Measurements from ENCODE around the gene DDX19B.

DNA sequence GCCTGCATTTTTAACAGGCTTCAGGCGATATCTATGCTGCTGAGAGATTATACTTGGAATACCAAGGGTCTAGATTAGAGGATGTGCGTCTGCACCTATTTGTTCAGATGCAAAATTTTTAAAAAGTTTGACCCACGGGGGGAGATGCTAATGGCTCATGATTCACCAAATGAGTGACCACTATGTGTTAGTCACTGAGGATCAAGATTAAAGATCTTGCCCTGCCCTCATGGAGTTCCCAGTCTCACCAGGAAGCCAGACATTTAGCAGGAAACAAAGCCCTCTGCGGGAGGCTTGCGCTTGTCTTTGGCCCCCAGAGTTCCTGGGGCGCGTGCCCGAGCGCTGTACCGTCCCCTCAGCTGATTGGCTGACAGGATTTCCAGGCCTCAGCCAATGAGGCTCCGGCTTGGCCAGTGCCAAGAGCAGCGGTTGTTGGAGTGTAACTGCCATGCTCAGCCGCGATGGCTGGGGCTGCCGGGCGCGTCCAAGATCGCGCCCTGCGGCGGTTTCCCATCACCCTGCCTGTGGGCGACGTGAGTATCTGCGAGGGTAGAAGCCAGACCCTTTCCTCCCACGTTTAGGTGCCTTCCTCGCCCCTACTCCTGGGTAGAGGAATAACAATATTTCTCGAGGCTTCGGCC is 4.5 kb upstream of the DDX19B start:
- TF ChIP-seq, protein P1, sequence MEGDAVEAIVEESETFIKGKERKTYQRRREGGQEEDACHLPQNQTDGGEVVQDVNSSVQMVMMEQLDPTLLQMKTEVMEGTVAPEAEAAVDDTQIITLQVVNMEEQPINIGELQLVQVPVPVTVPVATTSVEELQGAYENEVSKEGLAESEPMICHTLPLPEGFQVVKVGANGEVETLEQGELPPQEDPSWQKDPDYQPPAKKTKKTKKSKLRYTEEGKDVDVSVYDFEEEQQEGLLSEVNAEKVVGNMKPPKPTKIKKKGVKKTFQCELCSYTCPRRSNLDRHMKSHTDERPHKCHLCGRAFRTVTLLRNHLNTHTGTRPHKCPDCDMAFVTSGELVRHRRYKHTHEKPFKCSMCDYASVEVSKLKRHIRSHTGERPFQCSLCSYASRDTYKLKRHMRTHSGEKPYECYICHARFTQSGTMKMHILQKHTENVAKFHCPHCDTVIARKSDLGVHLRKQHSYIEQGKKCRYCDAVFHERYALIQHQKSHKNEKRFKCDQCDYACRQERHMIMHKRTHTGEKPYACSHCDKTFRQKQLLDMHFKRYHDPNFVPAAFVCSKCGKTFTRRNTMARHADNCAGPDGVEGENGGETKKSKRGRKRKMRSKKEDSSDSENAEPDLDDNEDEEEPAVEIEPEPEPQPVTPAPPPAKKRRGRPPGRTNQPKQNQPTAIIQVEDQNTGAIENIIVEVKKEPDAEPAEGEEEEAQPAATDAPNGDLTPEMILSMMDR (tag by site-specific recombination; IDR thresholded peaks at IDR 0.05), result no peak
- TF ChIP-seq ZNF830 (tag by site-specific recombination; IDR thresholded peaks at IDR 0.05; ENCODE audit: low read depth) (no peak), HOXA7 (CRISPR knock-in tag; IDR thresholded peaks at IDR 0.05; ENCODE audit: borderline replicate concordance) (no peak), ZFP3 (tag by site-specific recombination; IDR thresholded peaks at IDR 0.05; ENCODE audit: low read depth) (no peak), ZNF239 (tag by site-specific recombination; IDR thresholded peaks at IDR 0.05) (no peak), ZNF157 (tag by site-specific recombination; IDR thresholded peaks at IDR 0.05) (no peak), IKZF3 (tag by site-specific recombination; IDR thresholded peaks at IDR 0.05) (no peak), ZNF23 (tag by site-specific recombination; IDR thresholded peaks at IDR 0.05; ENCODE audit: borderline replicate concordance) (no peak)
- TF ChIP-seq, protein P2, sequence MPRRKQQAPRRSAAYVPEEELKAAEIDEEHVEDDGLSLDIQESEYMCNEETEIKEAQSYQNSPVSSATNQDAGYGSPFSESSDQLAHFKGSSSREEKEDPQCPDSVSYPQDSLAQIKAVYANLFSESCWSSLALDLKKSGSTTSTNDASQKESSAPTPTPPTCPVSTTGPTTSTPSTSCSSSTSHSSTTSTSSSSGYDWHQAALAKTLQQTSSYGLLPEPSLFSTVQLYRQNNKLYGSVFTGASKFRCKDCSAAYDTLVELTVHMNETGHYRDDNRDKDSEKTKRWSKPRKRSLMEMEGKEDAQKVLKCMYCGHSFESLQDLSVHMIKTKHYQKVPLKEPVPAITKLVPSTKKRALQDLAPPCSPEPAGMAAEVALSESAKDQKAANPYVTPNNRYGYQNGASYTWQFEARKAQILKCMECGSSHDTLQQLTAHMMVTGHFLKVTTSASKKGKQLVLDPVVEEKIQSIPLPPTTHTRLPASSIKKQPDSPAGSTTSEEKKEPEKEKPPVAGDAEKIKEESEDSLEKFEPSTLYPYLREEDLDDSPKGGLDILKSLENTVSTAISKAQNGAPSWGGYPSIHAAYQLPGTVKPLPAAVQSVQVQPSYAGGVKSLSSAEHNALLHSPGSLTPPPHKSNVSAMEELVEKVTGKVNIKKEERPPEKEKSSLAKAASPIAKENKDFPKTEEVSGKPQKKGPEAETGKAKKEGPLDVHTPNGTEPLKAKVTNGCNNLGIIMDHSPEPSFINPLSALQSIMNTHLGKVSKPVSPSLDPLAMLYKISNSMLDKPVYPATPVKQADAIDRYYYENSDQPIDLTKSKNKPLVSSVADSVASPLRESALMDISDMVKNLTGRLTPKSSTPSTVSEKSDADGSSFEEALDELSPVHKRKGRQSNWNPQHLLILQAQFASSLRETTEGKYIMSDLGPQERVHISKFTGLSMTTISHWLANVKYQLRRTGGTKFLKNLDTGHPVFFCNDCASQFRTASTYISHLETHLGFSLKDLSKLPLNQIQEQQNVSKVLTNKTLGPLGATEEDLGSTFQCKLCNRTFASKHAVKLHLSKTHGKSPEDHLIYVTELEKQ (tag by site-specific recombination; IDR thresholded peaks at IDR 0.05; ENCODE audit: borderline replicate concordance), result no peak

Measured in HEK293 (cell line).